HCT116 (cell line): ENCODE results near the gene KCNB1. TPM values are rescaled to one million over a fixed set of nuclear protein-coding genes. Genes with fewer than 3 reads are reported as not detected.

ENCODE experiments used
- ATAC-seq: fragments of 200-7000 bp; cut with Tn5 transposase; 2 replicates; pipeline ENCODE4 v1.9.1; 2020; ENCODE audit warnings: mild to moderate bottlenecking, moderate library complexity
- BruUV-seq: library from RNA; stranded (reverse); fragments of 400-500 nt; replicated peaks from 2 replicates; lab custom pipeline; 2021; lab: Mats Ljungman, UMichigan
- CTCF ChIA-PET: fragments of 300-600 bp; sonication (Branson Sonifier 250); formaldehyde crosslinking; loops from one replicate; lab custom pipeline; 2021; ENCODE audit warnings: antibody characterized with exemption; lab: Charles Lee
- POLR2A ChIA-PET: fragments of 300-600, 350-600 bp; sonication (Branson Sonifier 250); formaldehyde crosslinking; loops from one replicate; lab custom pipeline; 2021; ENCODE audit warnings: antibody characterized with exemption; lab: Charles Lee
- RAD21 ChIA-PET, 2 experiments: fragments of 300-600 bp; sonication (Branson Sonifier 250); formaldehyde crosslinking; loops; one replicate each; lab custom pipeline; 2023; ENCODE audit warnings: low total read pairs in 2 of 2; ENCODE audit not compliant: uncharacterized antibody in 2 of 2, unreplicated experiment in 2 of 2, low non-redundant PET in 1 of 2; lab: Charles Lee
- DNase-seq: peaks from one replicate; pipeline ENCODE4 v3.0.0-alpha.2; 2010; ENCODE audit warnings: low read depth, low spot score
- H2AFZ ChIP-seq: fragments of 200-600 bp; shearing (Covaris generic), sonication (generic); 2 replicates; pipeline ENCODE4 v1.6.1; 2017; ENCODE audit warnings: low read depth, mixed run types, mixed read lengths, antibody characterized with exemption, low read length; ENCODE audit not compliant: poor library complexity, severe bottlenecking
- H3K27ac ChIP-seq: 2 replicates; pipeline ENCODE4 v1.5.1; 2012; ENCODE audit warnings: low read depth, low read length
- H3K27me3 ChIP-seq: fragments of 200-600 bp; sonication (generic); 2 replicates; pipeline ENCODE4 v1.6.1; 2016; ENCODE audit warnings: mixed run types, low read length, mixed read lengths; ENCODE audit not compliant: insufficient read depth
- H3K36me3 ChIP-seq, 2 experiments: fragments of 200-500 bp in 1 of 2; fragments of 200-600 bp in 1 of 2; sonication (Bioruptor generic) in 1 of 2; sonication (generic) in 1 of 2; 2 replicates each; pipeline versions ENCODE4 v1.5.1 to v1.6.1; 2014 to 2016; ENCODE audit warnings: low read length in 2 of 2, inconsistent platforms in 1 of 2, mixed read lengths in 1 of 2, mixed run types in 1 of 2; ENCODE audit not compliant: insufficient read depth in 2 of 2, control insufficient read depth in 1 of 2
- H3K4me1 ChIP-seq, 2 experiments: fragments of 200-600 bp in 1 of 2; sonication (generic) in 1 of 2; 2 replicates each; pipeline versions ENCODE4 v1.5.1 to v1.6.1; 2012 to 2017; ENCODE audit warnings: low read length in 2 of 2, inconsistent platforms in 1 of 2, mild to moderate bottlenecking in 1 of 2, mixed read lengths in 1 of 2, mixed run types in 1 of 2, moderate library complexity in 1 of 2; ENCODE audit not compliant: insufficient read depth in 2 of 2, control insufficient read depth in 1 of 2
- H3K4me2 ChIP-seq: fragments of 200-600 bp; sonication (generic); 2 replicates; pipeline ENCODE4 v1.6.1; 2017; ENCODE audit warnings: mixed run types, low read length, mixed read lengths
- H3K4me3 ChIP-seq, 2 experiments: fragments of 200-600 bp in 1 of 2; sonication (generic) in 1 of 2; replicated peaks in 1 of 2; 2 replicates each; pipeline ENCODE4 v1.5.1; 2011 to 2016; ENCODE audit warnings: low read length in 2 of 2, control low read depth in 1 of 2, low read depth in 1 of 2, mild to moderate bottlenecking in 1 of 2, mixed read lengths in 1 of 2, mixed run types in 1 of 2
- H3K79me2 ChIP-seq: fragments of 200-600 bp; sonication (generic); 2 replicates; pipeline ENCODE4 v1.6.1; 2017; ENCODE audit warnings: mild to moderate bottlenecking, mixed run types, low read length, moderate library complexity, mixed read lengths; ENCODE audit not compliant: insufficient read depth
- H3K9ac ChIP-seq: fragments of 200-600 bp; sonication (generic); 2 replicates; pipeline ENCODE4 v1.6.1; 2016; ENCODE audit warnings: low read length, mixed read lengths
- H3K9me2 ChIP-seq: fragments of 200-600 bp; sonication (generic), shearing (Covaris generic); 2 replicates; pipeline ENCODE4 v1.6.1; 2017; ENCODE audit warnings: mixed run types, mild to moderate bottlenecking, moderate library complexity; ENCODE audit not compliant: insufficient read depth
- H3K9me3 ChIP-seq, 2 experiments: fragments of 200-500 bp in 1 of 2; fragments of 200-600 bp in 1 of 2; sonication (Bioruptor generic) in 1 of 2; sonication (generic) in 1 of 2; 2 replicates each; pipeline ENCODE4 v1.6.1; 2014 to 2017; ENCODE audit warnings: low read length in 2 of 2, mixed read lengths in 2 of 2, inconsistent platforms in 1 of 2, low read depth in 1 of 2, mild to moderate bottlenecking in 1 of 2, mixed run types in 1 of 2, moderate library complexity in 1 of 2; ENCODE audit not compliant: control insufficient read depth in 1 of 2, insufficient read depth in 1 of 2
- H4K20me1 ChIP-seq: fragments of 200-600 bp; sonication (generic), shearing (Covaris generic); 2 replicates; pipeline ENCODE4 v1.6.1; 2017; ENCODE audit warnings: mixed run types, mild to moderate bottlenecking, moderate library complexity; ENCODE audit not compliant: insufficient read depth
- CBX3 ChIP-seq: IDR thresholded peaks from 2 replicates; pipeline ENCODE4 v1.6.1; 2012; ENCODE audit warnings: low read depth
- CEBPB ChIP-seq: IDR thresholded peaks from 2 replicates; pipeline ENCODE4 v1.6.1; 2012; ENCODE audit warnings: low read depth
- ELF1 ChIP-seq: IDR thresholded peaks from 2 replicates; pipeline ENCODE4 v1.6.1; 2012; ENCODE audit warnings: low read depth, borderline replicate concordance
- FOSL1 ChIP-seq: IDR thresholded peaks from 2 replicates; pipeline ENCODE4 v1.6.1; 2012; ENCODE audit warnings: low read depth
- JUND ChIP-seq: IDR thresholded peaks from 2 replicates; pipeline ENCODE4 v1.6.1; 2012
- POLR2AphosphoS5 ChIP-seq: IDR thresholded peaks from 2 replicates; pipeline ENCODE4 v1.6.1; 2011; ENCODE audit warnings: mild to moderate bottlenecking, low read depth, low read length, moderate library complexity
- RAD21 ChIP-seq: IDR thresholded peaks from 2 replicates; pipeline ENCODE4 v1.6.1; 2012; ENCODE audit warnings: low read depth, mild to moderate bottlenecking
- SP1 ChIP-seq: IDR thresholded peaks from 2 replicates; pipeline ENCODE4 v1.6.1; 2012; ENCODE audit warnings: low read depth
- SRF ChIP-seq: IDR thresholded peaks from 2 replicates; pipeline ENCODE4 v1.6.1; 2012; ENCODE audit warnings: low read depth
- TCF7L2 ChIP-seq: IDR thresholded peaks from 2 replicates; pipeline ENCODE4 v1.7.0; 2011; ENCODE audit warnings: borderline replicate concordance, inconsistent platforms; ENCODE audit not compliant: insufficient read depth, insufficient read length; ENCODE audit errors: extremely low read depth
- YY1 ChIP-seq: IDR thresholded peaks from 2 replicates; pipeline ENCODE4 v1.6.1; 2011; ENCODE audit warnings: low read length, low read depth, moderate library complexity, mild to moderate bottlenecking; ENCODE audit not compliant: insufficient replicate concordance; ENCODE audit errors: extremely low read depth
- ZFX ChIP-seq: fragments of 450-650 bp; IDR thresholded peaks from 2 replicates; pipeline ENCODE4 v1.6.1; 2017
- ZNF274 ChIP-seq: fragments of 200-500 bp; sonication (Bioruptor generic); IDR thresholded peaks from 2 replicates; pipeline ENCODE4 v1.6.1; 2014; ENCODE audit warnings: mild to moderate bottlenecking, low read depth, low read length, inconsistent platforms
- intact Hi-C: fragments of 100-400 bp; cut with micrococcal nuclease; formaldehyde crosslinking; loops from 2 replicates; pipeline ENCODE4 v1.10.0; 2022
- total RNA-seq: library from RNA; stranded (reverse); gene quantifications from one replicate; pipeline ENCODE4 v1.2.1, GENCODE V29; 2021; ENCODE audit not compliant: unreplicated experiment
- TF ChIP-seq, protein P1 (sequence below): IDR thresholded peaks from 2 replicates; pipeline ENCODE4 v1.6.1; 2011; ENCODE audit warnings: mild to moderate bottlenecking, low read length, moderate library complexity; ENCODE audit not compliant: insufficient replicate concordance; ENCODE audit errors: extremely low read depth
- TF ChIP-seq, protein P2 (sequence below), 3 experiments: fragments of 200-600 bp in 1 of 3; sonication (generic) in 1 of 3; IDR thresholded peaks in 2 of 3; conservative IDR thresholded peaks in 1 of 3; 2 replicates each; pipeline ENCODE4 v1.5.1; 2012 to 2017; ENCODE audit warnings: low read depth in 2 of 3, low read length in 2 of 3, antibody characterized with exemption in 1 of 3, borderline replicate concordance in 1 of 3, control low read depth in 1 of 3, mild to moderate bottlenecking in 1 of 3, mixed read lengths in 1 of 3, mixed run types in 1 of 3, moderate library complexity in 1 of 3; ENCODE audit not compliant: insufficient read depth in 1 of 3
- TF ChIP-seq, protein P3 (sequence below): IDR thresholded peaks from 2 replicates; pipeline ENCODE4 v1.6.1; 2012
- TF ChIP-seq, protein P4 (sequence below): IDR thresholded peaks from 2 replicates; pipeline ENCODE4 v1.6.1; 2012

The KCNB1 gene
- total RNA-seq, 1 experiment from 2014 or later: 0.79 TPM

DNA sequence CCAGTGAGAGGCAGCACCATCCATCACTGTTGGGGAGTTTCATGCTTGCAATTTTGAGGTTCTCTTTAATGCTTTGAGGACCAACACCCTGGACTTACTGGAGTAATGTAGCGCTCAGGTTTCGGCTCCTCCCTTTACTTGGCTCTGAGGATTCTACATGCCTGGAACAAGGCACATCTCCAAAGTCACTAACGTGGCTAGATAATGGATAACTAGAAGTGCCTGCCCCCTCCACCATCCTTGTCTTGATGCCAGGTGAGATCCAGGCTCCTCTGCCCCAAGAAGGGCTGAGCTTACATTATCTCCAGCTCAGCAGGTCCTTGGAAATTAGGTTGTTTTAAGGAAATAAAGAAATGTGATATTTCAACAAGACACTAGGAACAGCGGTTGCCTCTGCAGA lies 129.1 kb downstream of the KCNB1 start (continued):
- TF ChIP-seq YY1 (no peak), ELF1 (no peak), SP1 (no peak), CEBPB (no peak), RAD21 (no peak)
- TF ChIP-seq, protein P1, sequence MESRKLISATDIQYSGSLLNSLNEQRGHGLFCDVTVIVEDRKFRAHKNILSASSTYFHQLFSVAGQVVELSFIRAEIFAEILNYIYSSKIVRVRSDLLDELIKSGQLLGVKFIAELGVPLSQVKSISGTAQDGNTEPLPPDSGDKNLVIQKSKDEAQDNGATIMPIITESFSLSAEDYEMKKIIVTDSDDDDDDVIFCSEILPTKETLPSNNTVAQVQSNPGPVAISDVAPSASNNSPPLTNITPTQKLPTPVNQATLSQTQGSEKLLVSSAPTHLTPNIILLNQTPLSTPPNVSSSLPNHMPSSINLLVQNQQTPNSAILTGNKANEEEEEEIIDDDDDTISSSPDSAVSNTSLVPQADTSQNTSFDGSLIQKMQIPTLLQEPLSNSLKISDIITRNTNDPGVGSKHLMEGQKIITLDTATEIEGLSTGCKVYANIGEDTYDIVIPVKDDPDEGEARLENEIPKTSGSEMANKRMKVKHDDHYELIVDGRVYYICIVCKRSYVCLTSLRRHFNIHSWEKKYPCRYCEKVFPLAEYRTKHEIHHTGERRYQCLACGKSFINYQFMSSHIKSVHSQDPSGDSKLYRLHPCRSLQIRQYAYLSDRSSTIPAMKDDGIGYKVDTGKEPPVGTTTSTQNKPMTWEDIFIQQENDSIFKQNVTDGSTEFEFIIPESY: no peak
- TF ChIP-seq, protein P2, sequence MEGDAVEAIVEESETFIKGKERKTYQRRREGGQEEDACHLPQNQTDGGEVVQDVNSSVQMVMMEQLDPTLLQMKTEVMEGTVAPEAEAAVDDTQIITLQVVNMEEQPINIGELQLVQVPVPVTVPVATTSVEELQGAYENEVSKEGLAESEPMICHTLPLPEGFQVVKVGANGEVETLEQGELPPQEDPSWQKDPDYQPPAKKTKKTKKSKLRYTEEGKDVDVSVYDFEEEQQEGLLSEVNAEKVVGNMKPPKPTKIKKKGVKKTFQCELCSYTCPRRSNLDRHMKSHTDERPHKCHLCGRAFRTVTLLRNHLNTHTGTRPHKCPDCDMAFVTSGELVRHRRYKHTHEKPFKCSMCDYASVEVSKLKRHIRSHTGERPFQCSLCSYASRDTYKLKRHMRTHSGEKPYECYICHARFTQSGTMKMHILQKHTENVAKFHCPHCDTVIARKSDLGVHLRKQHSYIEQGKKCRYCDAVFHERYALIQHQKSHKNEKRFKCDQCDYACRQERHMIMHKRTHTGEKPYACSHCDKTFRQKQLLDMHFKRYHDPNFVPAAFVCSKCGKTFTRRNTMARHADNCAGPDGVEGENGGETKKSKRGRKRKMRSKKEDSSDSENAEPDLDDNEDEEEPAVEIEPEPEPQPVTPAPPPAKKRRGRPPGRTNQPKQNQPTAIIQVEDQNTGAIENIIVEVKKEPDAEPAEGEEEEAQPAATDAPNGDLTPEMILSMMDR (IDR thresholded peaks at IDR 0.05 in 2 of 3, conservative IDR thresholded peaks at IDR 0.05 in 1 of 3; ENCODE audit: borderline replicate concordance in 1 of 3, insufficient read depth in 1 of 3, low read depth in 2 of 3, low read length in 2 of 3): no peak
- TF ChIP-seq, all 23 proteins: peak for 0

DNA sequence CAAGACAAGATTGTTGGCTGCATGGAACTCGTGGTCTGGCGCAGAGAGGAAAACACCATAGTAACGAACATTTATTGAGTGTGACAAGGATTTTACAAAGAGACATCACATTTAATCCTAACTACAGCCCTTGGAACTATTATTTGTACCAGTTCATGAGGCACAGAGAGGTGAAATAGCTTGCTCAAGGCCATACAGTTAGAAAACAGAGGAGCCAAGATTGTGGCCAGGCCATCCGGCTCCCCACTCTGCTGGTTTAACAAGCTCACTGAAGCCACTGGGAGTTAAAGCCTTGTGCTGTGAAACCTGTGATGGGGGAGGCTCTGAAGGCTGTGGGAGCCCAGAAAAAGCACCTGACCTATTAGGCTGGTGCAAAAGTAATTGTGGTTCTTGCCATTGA lies 129.7 kb downstream of the KCNB1 start:
- DNase-seq (no peak), ATAC-seq (no peak)
- no peaks in the 10 kb centered on the region for H3K9me3 ChIP-seq
- no peak overlapping the region for H3K9ac ChIP-seq
- no peak overlapping the region for H3K4me3 ChIP-seq
- RAD21 ChIA-PET: no interaction called here
- H3K4me2 ChIP-seq: no peak overlapping the region
- H3K36me3 ChIP-seq: no peaks in the 10 kb centered on the region
- POLR2A ChIA-PET: no interaction called here
- H3K79me2 ChIP-seq: no peaks in the 10 kb centered on the region
- TF ChIP-seq POLR2AphosphoS5: no peak
- TF ChIP-seq CBX3: no peak
- no peak for TF ChIP-seq SP1
- TF ChIP-seq, protein P3, sequence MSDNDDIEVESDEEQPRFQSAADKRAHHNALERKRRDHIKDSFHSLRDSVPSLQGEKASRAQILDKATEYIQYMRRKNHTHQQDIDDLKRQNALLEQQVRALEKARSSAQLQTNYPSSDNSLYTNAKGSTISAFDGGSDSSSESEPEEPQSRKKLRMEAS: no peak
- TF ChIP-seq, protein P1: no peak
- TF ChIP-seq TCF7L2: no peak
- no peak for TF ChIP-seq SRF
- no peak for TF ChIP-seq JUND
- no peak for TF ChIP-seq YY1
- TF ChIP-seq, protein P4, sequence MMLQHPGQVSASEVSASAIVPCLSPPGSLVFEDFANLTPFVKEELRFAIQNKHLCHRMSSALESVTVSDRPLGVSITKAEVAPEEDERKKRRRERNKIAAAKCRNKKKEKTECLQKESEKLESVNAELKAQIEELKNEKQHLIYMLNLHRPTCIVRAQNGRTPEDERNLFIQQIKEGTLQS: no peak
- TF ChIP-seq ZNF274: no peak
- no peak for TF ChIP-seq FOSL1
- no peak for TF ChIP-seq ZFX
- TF ChIP-seq RAD21: no peak
- H2AFZ ChIP-seq: no peak overlapping the region
- H3K4me1 ChIP-seq: no peaks in the 10 kb centered on the region
- no peaks in the 10 kb centered on the region for H4K20me1 ChIP-seq
- CTCF ChIA-PET: interaction anchor here (1.1 kb wide), 1 partner anchor 17 kb away, joined by 3 read pairs; no protein-coding TSS in a partner anchor
- intact Hi-C loops: no loop called here
- H3K27ac ChIP-seq: no peak overlapping the region
- peaks cover 13% of the 10 kb centered on the region; the same call in 1 of the 2 replicates for H3K27me3 ChIP-seq
- no peaks in the 10 kb centered on the region for H3K9me2 ChIP-seq
- no TSS peak for BruUV-seq
